ENCODE measurements around the gene CYTH1.

DNA sequence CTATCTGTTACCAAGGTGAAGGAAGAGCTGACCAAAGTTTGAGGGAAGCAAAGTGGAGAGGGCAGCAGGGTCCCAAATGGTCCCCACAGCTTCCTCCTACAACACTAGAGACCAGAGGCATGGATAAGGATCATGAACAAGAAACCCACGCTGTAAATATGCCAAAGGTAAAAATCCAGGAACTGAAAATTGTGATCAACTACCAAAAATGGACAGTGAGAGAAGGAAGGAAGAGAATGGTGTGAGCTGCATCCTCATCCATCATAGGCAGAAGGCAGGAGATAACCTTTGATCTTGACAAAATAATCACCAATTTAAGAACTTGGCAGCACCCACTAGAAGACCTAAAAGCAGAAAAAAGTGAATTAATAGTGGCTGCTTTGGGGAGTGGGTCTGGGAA, 66.2 kb downstream of the CYTH1 start:
- no peak for TF ChIP-seq EZH2 (IDR thresholded peaks at IDR 0.05; ENCODE audit: insufficient read depth, poor library complexity, severe bottlenecking)
- no peak for TF ChIP-seq EZH2phosphoT487 (IDR thresholded peaks at IDR 0.05; ENCODE audit: insufficient read depth, low read depth)

Data from GM23248 (cell line).